Stomach (tissue), 9 donors: ENCODE results near the gene PTPRG. TPM values are rescaled to one million over a fixed set of nuclear protein-coding genes. Genes with fewer than 3 reads are reported as not detected.

Source experiments
- DNase-seq, 2 donors: peaks; one replicate each; pipeline versions ENCODE4 v3.0.0 to v3.0.0-alpha.2; 2013 to 2019
- H3K27ac ChIP-seq, 5 donors: fragments of 200-600 bp in 4 of 5; sonication (generic) in 4 of 5; one replicate each; pipeline ENCODE4 v1.5.1; 2013 to 2019; ENCODE audit warnings: mild to moderate bottlenecking in 1 of 5, moderate library complexity in 1 of 5
- H3K27me3 ChIP-seq, 3 donors: fragments of 200-600 bp; sonication (generic); one replicate each; pipeline ENCODE4 v1.5.1; 2017 to 2019; ENCODE audit warnings: mixed run types in 1 of 3
- H3K36me3 ChIP-seq, 4 donors: fragments of 200-600 bp; sonication (generic); 1 replicate in 3 of 4; 2 replicates in 1 of 4; pipeline ENCODE4 v1.5.1; 2016 to 2019
- H3K4me1 ChIP-seq, 4 donors: fragments of 200-600 bp; sonication (generic); one replicate each; pipeline ENCODE4 v1.5.1; 2016 to 2019
- H3K4me3 ChIP-seq, 4 donors: fragments of 200-600 bp; sonication (generic) in 3 of 4; one replicate each; pipeline ENCODE4 v1.5.1; 2016 to 2019; ENCODE audit warnings: mild to moderate bottlenecking in 1 of 4
- H3K9me3 ChIP-seq, 4 donors: fragments of 200-600 bp; sonication (generic); one replicate each; pipeline ENCODE4 v1.5.1; 2016 to 2019
- EP300 ChIP-seq: sonication (generic); formaldehyde crosslinking; IDR thresholded peaks from one replicate; pipeline ENCODE4 v1.6.1; 2017; ENCODE audit warnings: antibody characterized with exemption
- POLR2A ChIP-seq, 4 donors: fragments of 450-650 bp; IDR thresholded peaks; one replicate each; pipeline ENCODE4 v1.6.1; 2016; ENCODE audit warnings: antibody characterized with exemption in 4 of 4, control low read depth in 2 of 4, mild to moderate bottlenecking in 1 of 4, moderate library complexity in 1 of 4
- POLR2AphosphoS5 ChIP-seq, 3 donors: sonication (generic); formaldehyde crosslinking; IDR thresholded peaks; one replicate each; pipeline ENCODE4 v1.6.1; 2016; ENCODE audit warnings: antibody characterized with exemption in 3 of 3
- WGBS, 5 donors: extraction: QIAGEN DNeasy Blood & Tissue Kit in 3 of 5; methylation state at CpG; one replicate each; pipeline versions ENCODE4 v1.1.5 to v1.1.7; 2013 to 2018; 5-methylcytosine and 5-hydroxymethylcytosine counted together
- intact Hi-C: fragments of 100-400 bp; cut with DNase I; formaldehyde crosslinking; loops from one replicate; pipeline ENCODE4 v1.15.1; 2023; ENCODE audit warnings: low total_unique reads
- polyA plus RNA-seq, 3 donors: library from polyadenylated mRNA; stranded (reverse); fragments of 200-250 nt; gene quantifications; one replicate each; pipeline ENCODE4 v1.2.3, GENCODE V29; 2013
- total RNA-seq, 5 donors: library from RNA; depleted of rRNA; stranded (reverse); fragments of >200 nt; gene quantifications; one replicate each; pipeline versions ENCODE4 v1.1.0 to v1.2.3, GENCODE V29; 2014 to 2016
- TF ChIP-seq, protein P1 (sequence below), 7 experiments: fragments of 450-650 bp in 4 of 7; fragments of 200-600 bp in 3 of 7; sonication (generic) in 3 of 7; IDR thresholded peaks; one replicate each; pipeline ENCODE4 v1.5.1; 2016 to 2019; ENCODE audit warnings: antibody characterized with exemption in 7 of 7, control low read depth in 2 of 7, mild to moderate bottlenecking in 1 of 7
- donor health status: healthy with polysubstance abuse.
- donor health status: Bipolar disorder and iron deficiency.
- donor health status: healthy.

PTPRG gene
- total and polyA plus RNA-seq, 8 donors = 2.4 to 96.0 (median 22.0) TPM

DNA sequence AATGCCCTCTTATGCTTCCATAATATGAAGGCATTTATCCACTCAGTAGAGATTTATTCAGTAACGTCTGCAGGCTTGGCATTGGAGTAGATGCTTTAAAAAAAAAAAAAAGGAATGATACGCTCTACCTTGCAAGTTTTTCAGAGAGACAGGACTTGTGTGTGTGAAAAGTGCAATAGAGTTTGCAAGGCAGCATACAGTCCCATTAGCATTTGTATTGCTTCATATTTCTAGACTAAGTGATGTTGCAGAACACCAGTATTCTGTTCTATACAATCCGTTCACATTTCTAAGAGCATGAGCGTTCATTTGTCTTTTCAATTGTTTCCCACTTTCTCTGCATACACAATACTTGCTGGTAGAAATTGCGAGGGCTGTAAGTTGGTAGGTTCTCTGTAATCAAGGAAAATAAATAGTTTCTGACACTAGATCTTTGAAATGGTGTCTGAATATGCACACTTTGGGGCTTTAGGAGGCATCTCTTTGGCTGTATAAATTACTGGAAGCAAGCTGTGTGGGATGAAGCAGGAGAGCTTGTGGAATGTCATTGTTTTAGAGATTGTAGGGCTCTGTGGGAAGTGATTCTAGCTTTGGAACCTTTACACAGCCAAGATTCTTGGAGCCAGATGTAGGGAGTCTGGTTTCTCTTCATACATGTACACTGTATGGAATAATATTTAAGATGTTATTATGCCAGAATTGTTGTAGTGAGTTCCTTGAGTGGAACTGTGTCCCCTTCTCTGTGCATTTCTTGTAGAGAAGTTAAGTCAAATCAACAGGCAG, 549.3 kb downstream of the PTPRG start:
- Histone ChIP-seq H3K27ac (no peak overlapping the region), H3K4me1 (no peaks in the 10 kb centered on the region), H3K4me3 (no peak overlapping the region), H3K9me3 (peaks cover 0 to 7% (median 0%) of the 10 kb centered on the region in 4 donors), H3K27me3 (no peaks in the 10 kb centered on the region), H3K36me3 (no peaks in the 10 kb centered on the region)
- TF ChIP-seq EP300 = no peak
- TF ChIP-seq, protein P1, sequence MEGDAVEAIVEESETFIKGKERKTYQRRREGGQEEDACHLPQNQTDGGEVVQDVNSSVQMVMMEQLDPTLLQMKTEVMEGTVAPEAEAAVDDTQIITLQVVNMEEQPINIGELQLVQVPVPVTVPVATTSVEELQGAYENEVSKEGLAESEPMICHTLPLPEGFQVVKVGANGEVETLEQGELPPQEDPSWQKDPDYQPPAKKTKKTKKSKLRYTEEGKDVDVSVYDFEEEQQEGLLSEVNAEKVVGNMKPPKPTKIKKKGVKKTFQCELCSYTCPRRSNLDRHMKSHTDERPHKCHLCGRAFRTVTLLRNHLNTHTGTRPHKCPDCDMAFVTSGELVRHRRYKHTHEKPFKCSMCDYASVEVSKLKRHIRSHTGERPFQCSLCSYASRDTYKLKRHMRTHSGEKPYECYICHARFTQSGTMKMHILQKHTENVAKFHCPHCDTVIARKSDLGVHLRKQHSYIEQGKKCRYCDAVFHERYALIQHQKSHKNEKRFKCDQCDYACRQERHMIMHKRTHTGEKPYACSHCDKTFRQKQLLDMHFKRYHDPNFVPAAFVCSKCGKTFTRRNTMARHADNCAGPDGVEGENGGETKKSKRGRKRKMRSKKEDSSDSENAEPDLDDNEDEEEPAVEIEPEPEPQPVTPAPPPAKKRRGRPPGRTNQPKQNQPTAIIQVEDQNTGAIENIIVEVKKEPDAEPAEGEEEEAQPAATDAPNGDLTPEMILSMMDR (IDR thresholded peaks at IDR 0.05) = no peak
- TF ChIP-seq POLR2A (IDR thresholded peaks at IDR 0.05) = no peak
- TF ChIP-seq POLR2AphosphoS5 (IDR thresholded peaks at IDR 0.05) = no peak
- intact Hi-C loops = no loop called here
- no peak for DNase-seq
- 92 to 96% (median 93%) methylated on average over 5 of the region's 5 CpGs for WGBS, 5 donors

DNA sequence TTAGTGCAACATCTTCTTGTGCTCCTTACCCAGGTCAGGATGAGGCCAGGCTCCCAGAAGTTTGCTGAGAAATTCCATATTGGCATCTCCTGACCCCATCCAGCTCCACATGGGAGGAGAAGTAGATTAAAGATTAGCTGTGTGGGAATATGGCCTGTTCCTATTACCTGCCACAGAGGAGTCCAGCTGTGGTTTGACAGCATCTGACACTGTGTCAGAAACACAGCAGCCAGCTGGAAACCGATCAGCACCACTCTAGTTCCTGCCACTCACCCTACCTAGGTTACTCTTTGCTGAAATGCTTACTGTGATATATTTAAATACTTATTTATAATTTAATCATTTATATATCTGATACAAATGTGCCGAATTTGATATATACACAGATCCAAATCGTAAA, 551.7 kb downstream of the PTPRG start:
- DNase-seq = no peak
- TF ChIP-seq POLR2A (IDR thresholded peaks at IDR 0.05) (no peak), EP300 (no peak), POLR2AphosphoS5 (IDR thresholded peaks at IDR 0.05) (no peak)
- TF ChIP-seq, protein P1 (IDR thresholded peaks at IDR 0.05) = no peak
- Histone ChIP-seq H3K36me3 (no peaks in the 10 kb centered on the region), H3K27me3 (no peaks in the 10 kb centered on the region), H3K4me3 (no peak overlapping the region), H3K4me1 (peaks cover 0 to 1% (median 0%) of the 10 kb centered on the region in 4 donors), H3K9me3 (peaks cover 0 to 7% (median 0%) of the 10 kb centered on the region in 4 donors), H3K27ac (no peak overlapping the region)
- intact Hi-C loops = no loop called here
- WGBS, 5 donors = 91 to 97% (median 92%) methylated on average over 3 of the region's 3 CpGs

- H3K9me3 ChIP-seq = no peaks in the 10 kb centered on the region
- no peaks in the 10 kb centered on the region for H3K36me3 ChIP-seq
- H3K27me3 ChIP-seq = no peaks in the 10 kb centered on the region
- H3K4me1 ChIP-seq = peaks cover 0 to 6% (median 0%) of the 10 kb centered on the region in 4 donors
- TF ChIP-seq EP300 (no peak), POLR2AphosphoS5 (IDR thresholded peaks at IDR 0.05) (no peak), POLR2A (IDR thresholded peaks at IDR 0.05) (no peak)
- TF ChIP-seq, protein P1 (IDR thresholded peaks at IDR 0.05) = no peak
- intact Hi-C loops = no loop called here
- H3K27ac ChIP-seq = no peak overlapping the region
- H3K4me3 ChIP-seq = no peak overlapping the region
- 95 to 100% (median 97%) methylated on average over 1 of the region's 1 CpG for WGBS, 5 donors
- DNase-seq = no peak
These were observed 553.4 kb downstream of the PTPRG start for GRCh38 chr3:62114763-62115162.

GRCh38 chr3:62117903-62118548, 556.7 kb downstream of the PTPRG start:
- TF ChIP-seq, protein P1 (IDR thresholded peaks at IDR 0.05) = no peak
- TF ChIP-seq POLR2AphosphoS5 (IDR thresholded peaks at IDR 0.05) (no peak), EP300 (no peak), POLR2A (IDR thresholded peaks at IDR 0.05) (no peak)
- no peak for DNase-seq
- Histone ChIP-seq H3K4me3 (no peak overlapping the region), H3K27me3 (no peaks in the 10 kb centered on the region), H3K9me3 (no peaks in the 10 kb centered on the region), H3K36me3 (peaks cover 0 to 3% (median 0%) of the 10 kb centered on the region in 4 donors), H3K27ac (no peak overlapping the region), H3K4me1 (peaks cover 0 to 6% (median 0%) of the 10 kb centered on the region in 4 donors)
- intact Hi-C loops = no loop called here
- WGBS, 5 donors = 65 to 76% (median 70%) methylated on average over 3 of the region's 3 CpGs
